Measurements from ENCODE around the gene UNC80. TPM values are rescaled to one million over a fixed set of nuclear protein-coding genes. Genes with fewer than 3 reads are reported as not detected.

The UNC80 gene
- polyA plus RNA-seq, 1 donor from 2014 or later, result 10.4 TPM

DNA sequence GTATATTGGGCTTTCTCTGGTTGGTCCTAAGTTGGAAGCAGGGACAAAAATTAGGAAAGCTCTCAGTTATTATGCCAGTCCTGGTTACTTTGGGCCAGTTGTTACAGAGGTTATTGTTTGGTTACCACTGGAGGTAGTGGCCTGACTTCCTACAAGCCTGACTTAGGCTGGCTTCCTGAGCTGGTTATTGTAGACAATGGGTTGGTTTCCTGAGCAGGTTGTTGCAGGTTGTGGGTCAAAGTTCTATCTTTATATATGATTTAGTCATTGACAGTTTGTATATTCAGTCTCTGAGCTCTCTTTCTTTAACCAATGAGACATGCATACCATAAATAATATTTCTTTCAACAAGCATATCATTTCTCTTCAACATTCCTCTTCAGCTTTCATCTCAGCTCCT, 172.1 kb downstream of the UNC80 start (continued):
- TF ChIP-seq RAD21 (conservative IDR thresholded peaks at IDR 0.05) (no peak), TAF1 (IDR thresholded peaks at IDR 0.05; ENCODE audit: low read depth) (no peak)

DNA sequence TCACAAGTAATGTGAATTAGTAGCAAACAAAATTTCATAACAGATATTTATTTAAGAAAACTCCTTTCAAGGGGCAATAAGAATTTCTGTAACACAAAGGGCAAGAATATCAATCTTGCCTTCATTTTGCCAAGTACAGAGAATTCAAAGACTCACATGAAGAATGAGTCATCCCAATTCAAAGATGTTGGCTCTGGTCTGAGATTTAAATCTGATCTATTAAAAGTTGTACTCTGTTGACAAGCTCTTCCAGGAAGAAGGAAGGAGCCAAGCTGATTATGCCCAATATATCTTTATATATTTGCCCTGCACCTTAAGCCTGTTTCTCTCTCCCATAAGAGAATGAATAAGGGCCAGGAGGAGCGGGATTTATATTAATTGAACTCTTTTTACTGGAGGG, 174.9 kb downstream of the UNC80 start:
- no peaks in the 10 kb centered on the region for H3K27me3 ChIP-seq (ENCODE audit: insufficient read depth, low read depth, low read length)
- no peak overlapping the region for H3K27ac ChIP-seq (ENCODE audit: low read length)
- no peaks in the 10 kb centered on the region for H4K20me1 ChIP-seq (ENCODE audit: insufficient read depth)
- H3K79me2 ChIP-seq (replicated peaks; ENCODE audit: insufficient read depth, low read length), result no peaks in the 10 kb centered on the region
- no peaks in the 10 kb centered on the region for H3F3A ChIP-seq (ENCODE audit: insufficient read depth, low read length, poor library complexity, severe bottlenecking)
- H2AFZ ChIP-seq (ENCODE audit: low read depth, low read length), result no peak overlapping the region
- H3K9me3 ChIP-seq (ENCODE audit: low read length), result no peaks in the 10 kb centered on the region
- H3K4me2 ChIP-seq (ENCODE audit: low read length), result no peak overlapping the region
- TF ChIP-seq, protein P1, sequence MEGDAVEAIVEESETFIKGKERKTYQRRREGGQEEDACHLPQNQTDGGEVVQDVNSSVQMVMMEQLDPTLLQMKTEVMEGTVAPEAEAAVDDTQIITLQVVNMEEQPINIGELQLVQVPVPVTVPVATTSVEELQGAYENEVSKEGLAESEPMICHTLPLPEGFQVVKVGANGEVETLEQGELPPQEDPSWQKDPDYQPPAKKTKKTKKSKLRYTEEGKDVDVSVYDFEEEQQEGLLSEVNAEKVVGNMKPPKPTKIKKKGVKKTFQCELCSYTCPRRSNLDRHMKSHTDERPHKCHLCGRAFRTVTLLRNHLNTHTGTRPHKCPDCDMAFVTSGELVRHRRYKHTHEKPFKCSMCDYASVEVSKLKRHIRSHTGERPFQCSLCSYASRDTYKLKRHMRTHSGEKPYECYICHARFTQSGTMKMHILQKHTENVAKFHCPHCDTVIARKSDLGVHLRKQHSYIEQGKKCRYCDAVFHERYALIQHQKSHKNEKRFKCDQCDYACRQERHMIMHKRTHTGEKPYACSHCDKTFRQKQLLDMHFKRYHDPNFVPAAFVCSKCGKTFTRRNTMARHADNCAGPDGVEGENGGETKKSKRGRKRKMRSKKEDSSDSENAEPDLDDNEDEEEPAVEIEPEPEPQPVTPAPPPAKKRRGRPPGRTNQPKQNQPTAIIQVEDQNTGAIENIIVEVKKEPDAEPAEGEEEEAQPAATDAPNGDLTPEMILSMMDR (IDR thresholded peaks at IDR 0.05; ENCODE audit: poor library complexity, severe bottlenecking), result no peak
- TF ChIP-seq, protein P2, sequence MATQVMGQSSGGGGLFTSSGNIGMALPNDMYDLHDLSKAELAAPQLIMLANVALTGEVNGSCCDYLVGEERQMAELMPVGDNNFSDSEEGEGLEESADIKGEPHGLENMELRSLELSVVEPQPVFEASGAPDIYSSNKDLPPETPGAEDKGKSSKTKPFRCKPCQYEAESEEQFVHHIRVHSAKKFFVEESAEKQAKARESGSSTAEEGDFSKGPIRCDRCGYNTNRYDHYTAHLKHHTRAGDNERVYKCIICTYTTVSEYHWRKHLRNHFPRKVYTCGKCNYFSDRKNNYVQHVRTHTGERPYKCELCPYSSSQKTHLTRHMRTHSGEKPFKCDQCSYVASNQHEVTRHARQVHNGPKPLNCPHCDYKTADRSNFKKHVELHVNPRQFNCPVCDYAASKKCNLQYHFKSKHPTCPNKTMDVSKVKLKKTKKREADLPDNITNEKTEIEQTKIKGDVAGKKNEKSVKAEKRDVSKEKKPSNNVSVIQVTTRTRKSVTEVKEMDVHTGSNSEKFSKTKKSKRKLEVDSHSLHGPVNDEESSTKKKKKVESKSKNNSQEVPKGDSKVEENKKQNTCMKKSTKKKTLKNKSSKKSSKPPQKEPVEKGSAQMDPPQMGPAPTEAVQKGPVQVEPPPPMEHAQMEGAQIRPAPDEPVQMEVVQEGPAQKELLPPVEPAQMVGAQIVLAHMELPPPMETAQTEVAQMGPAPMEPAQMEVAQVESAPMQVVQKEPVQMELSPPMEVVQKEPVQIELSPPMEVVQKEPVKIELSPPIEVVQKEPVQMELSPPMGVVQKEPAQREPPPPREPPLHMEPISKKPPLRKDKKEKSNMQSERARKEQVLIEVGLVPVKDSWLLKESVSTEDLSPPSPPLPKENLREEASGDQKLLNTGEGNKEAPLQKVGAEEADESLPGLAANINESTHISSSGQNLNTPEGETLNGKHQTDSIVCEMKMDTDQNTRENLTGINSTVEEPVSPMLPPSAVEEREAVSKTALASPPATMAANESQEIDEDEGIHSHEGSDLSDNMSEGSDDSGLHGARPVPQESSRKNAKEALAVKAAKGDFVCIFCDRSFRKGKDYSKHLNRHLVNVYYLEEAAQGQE (IDR thresholded peaks at IDR 0.05; ENCODE audit: borderline replicate concordance), result no peak
- TF ChIP-seq MXI1 (conservative IDR thresholded peaks at IDR 0.05; ENCODE audit: poor library complexity, severe bottlenecking) (no peak), EP300 (conservative IDR thresholded peaks at IDR 0.05; ENCODE audit: poor library complexity, severe bottlenecking) (no peak), SMC3 (conservative IDR thresholded peaks at IDR 0.05; ENCODE audit: poor library complexity) (no peak), POLR2AphosphoS5 (IDR thresholded peaks at IDR 0.05) (no peak), RAD21 (conservative IDR thresholded peaks at IDR 0.05) (no peak), EZH2 (IDR thresholded peaks at IDR 0.05; ENCODE audit: borderline replicate concordance, insufficient read depth, low read length, poor library complexity, severe bottlenecking) (no peak), TAF1 (IDR thresholded peaks at IDR 0.05; ENCODE audit: low read depth) (no peak)
- H3K9ac ChIP-seq (ENCODE audit: low read length), result no peak overlapping the region
- H3K4me3 ChIP-seq (ENCODE audit: low read length), result no peak overlapping the region
- H3K36me3 ChIP-seq (ENCODE audit: insufficient read depth, low read length), result peaks cover 9% of the 10 kb centered on the region
- no peaks in the 10 kb centered on the region for H3K9me2 ChIP-seq (ENCODE audit: insufficient read depth, low read length)

DNA sequence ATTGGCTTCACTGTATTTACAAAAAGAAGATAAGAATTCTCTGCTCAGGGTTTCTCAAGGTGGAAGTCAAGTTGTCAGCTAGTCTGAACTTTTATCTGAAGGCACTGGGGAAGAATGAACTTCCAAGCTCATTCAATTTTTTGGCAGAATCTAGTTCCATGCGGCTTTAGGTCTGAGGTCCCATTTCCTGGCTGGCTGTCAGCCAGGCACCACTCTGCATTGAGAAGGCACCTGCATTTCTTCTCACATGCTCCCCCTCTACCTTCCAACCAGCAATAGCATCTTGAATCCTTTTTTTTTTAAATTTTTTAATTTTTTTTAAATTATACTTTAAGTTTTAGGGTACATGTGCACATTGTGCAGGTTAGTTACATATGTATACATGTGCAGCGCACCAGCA, 184.6 kb downstream of the UNC80 start:
- no peaks in the 10 kb centered on the region for H4K20me1 ChIP-seq (ENCODE audit: insufficient read depth)
- H3K36me3 ChIP-seq (ENCODE audit: insufficient read depth, low read length), result no peaks in the 10 kb centered on the region
- H3K4me2 ChIP-seq (ENCODE audit: low read length), result no peak overlapping the region
- H3K27ac ChIP-seq (ENCODE audit: low read length), result no peak overlapping the region
- H3K4me3 ChIP-seq (ENCODE audit: low read length), result no peak overlapping the region
- no peaks in the 10 kb centered on the region for H3K79me2 ChIP-seq (replicated peaks; ENCODE audit: insufficient read depth, low read length)
- no peak overlapping the region for H3K9ac ChIP-seq (ENCODE audit: low read length)
- H3K9me2 ChIP-seq (ENCODE audit: insufficient read depth, low read length), result no peaks in the 10 kb centered on the region
- no peaks in the 10 kb centered on the region for H3K27me3 ChIP-seq (ENCODE audit: insufficient read depth, low read depth, low read length)
- no peaks in the 10 kb centered on the region for H3K9me3 ChIP-seq (ENCODE audit: low read length)
- no peak for TF ChIP-seq RAD21 (conservative IDR thresholded peaks at IDR 0.05)
- TF ChIP-seq POLR2AphosphoS5 (IDR thresholded peaks at IDR 0.05), result no peak
- no peak for TF ChIP-seq TAF1 (IDR thresholded peaks at IDR 0.05; ENCODE audit: low read depth)
- no peak for TF ChIP-seq EZH2 (IDR thresholded peaks at IDR 0.05; ENCODE audit: borderline replicate concordance, insufficient read depth, low read length, poor library complexity, severe bottlenecking)
- TF ChIP-seq, protein P2 (IDR thresholded peaks at IDR 0.05; ENCODE audit: borderline replicate concordance), result no peak
- TF ChIP-seq SMC3 (conservative IDR thresholded peaks at IDR 0.05; ENCODE audit: poor library complexity), result no peak
- TF ChIP-seq, protein P1 (IDR thresholded peaks at IDR 0.05; ENCODE audit: poor library complexity, severe bottlenecking), result no peak
- TF ChIP-seq MXI1 (conservative IDR thresholded peaks at IDR 0.05; ENCODE audit: poor library complexity, severe bottlenecking), result no peak
- no peak for TF ChIP-seq EP300 (conservative IDR thresholded peaks at IDR 0.05; ENCODE audit: poor library complexity, severe bottlenecking)
- H3F3A ChIP-seq (ENCODE audit: insufficient read depth, low read length, poor library complexity, severe bottlenecking), result no peaks in the 10 kb centered on the region
- H2AFZ ChIP-seq (ENCODE audit: low read depth, low read length), result no peak overlapping the region
